ENCODE measurements around the gene ASTL.

ASTL gene

GRCh38 chr2:96138179-96139145 is at the start of gene ASTL:
TSS of gene ASTL (minus strand) at chr2:96138502. CDS start at chr2:96138436, 66 bp downstream.
- no peak within 1 kb of the TSS for H3K27ac ChIP-seq (ENCODE audit: extremely low read depth, low read depth, low read length)
- no peaks in the 10 kb centered on the region for H3K9me3 ChIP-seq (ENCODE audit: control insufficient read depth, insufficient read depth, low read depth, low read length)
- POLR2A ChIA-PET: interaction anchor here (1.0 to 2.2 kb wide), 3 partner anchors 21 to 126 kb away, joined by 3 to 8 read pairs (median 3); no protein-coding TSS in a partner anchor
- H3K4me3 ChIP-seq (ENCODE audit: low read depth, low read length): no peak within 1 kb of the TSS
- no peaks in the 10 kb centered on the region for H3K36me3 ChIP-seq (ENCODE audit: control insufficient read depth in 2 of 2, insufficient read depth in 1 of 2, low read length in 2 of 2)
- TF ChIP-seq SP3 (tag by site-specific recombination; IDR thresholded peaks at IDR 0.05) (no peak), ZNF184 (tag by site-specific recombination; IDR thresholded peaks at IDR 0.05) (no peak), ZFP3 (tag by site-specific recombination; IDR thresholded peaks at IDR 0.05; ENCODE audit: low read depth) (no peak), ZNF335 (tag by site-specific recombination; conservative IDR thresholded peaks at IDR 0.05) (no peak), KLF1 (tag by site-specific recombination; IDR thresholded peaks at IDR 0.05) (no peak), OVOL3 (tag by site-specific recombination; IDR thresholded peaks at IDR 0.05) (no peak), ZIC2 (tag by site-specific recombination; IDR thresholded peaks at IDR 0.05) (no peak), KLF7 (tag by site-specific recombination; IDR thresholded peaks at IDR 0.05; ENCODE audit: borderline replicate concordance) (no peak), KLF8 (tag by site-specific recombination; IDR thresholded peaks at IDR 0.05) (peak; percentile 44; the same call in 1 of the 2 replicates)
- TF ChIP-seq, protein P1, sequence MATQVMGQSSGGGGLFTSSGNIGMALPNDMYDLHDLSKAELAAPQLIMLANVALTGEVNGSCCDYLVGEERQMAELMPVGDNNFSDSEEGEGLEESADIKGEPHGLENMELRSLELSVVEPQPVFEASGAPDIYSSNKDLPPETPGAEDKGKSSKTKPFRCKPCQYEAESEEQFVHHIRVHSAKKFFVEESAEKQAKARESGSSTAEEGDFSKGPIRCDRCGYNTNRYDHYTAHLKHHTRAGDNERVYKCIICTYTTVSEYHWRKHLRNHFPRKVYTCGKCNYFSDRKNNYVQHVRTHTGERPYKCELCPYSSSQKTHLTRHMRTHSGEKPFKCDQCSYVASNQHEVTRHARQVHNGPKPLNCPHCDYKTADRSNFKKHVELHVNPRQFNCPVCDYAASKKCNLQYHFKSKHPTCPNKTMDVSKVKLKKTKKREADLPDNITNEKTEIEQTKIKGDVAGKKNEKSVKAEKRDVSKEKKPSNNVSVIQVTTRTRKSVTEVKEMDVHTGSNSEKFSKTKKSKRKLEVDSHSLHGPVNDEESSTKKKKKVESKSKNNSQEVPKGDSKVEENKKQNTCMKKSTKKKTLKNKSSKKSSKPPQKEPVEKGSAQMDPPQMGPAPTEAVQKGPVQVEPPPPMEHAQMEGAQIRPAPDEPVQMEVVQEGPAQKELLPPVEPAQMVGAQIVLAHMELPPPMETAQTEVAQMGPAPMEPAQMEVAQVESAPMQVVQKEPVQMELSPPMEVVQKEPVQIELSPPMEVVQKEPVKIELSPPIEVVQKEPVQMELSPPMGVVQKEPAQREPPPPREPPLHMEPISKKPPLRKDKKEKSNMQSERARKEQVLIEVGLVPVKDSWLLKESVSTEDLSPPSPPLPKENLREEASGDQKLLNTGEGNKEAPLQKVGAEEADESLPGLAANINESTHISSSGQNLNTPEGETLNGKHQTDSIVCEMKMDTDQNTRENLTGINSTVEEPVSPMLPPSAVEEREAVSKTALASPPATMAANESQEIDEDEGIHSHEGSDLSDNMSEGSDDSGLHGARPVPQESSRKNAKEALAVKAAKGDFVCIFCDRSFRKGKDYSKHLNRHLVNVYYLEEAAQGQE (tag by site-specific recombination; IDR thresholded peaks at IDR 0.05): no peak
- TF ChIP-seq, protein P2, sequence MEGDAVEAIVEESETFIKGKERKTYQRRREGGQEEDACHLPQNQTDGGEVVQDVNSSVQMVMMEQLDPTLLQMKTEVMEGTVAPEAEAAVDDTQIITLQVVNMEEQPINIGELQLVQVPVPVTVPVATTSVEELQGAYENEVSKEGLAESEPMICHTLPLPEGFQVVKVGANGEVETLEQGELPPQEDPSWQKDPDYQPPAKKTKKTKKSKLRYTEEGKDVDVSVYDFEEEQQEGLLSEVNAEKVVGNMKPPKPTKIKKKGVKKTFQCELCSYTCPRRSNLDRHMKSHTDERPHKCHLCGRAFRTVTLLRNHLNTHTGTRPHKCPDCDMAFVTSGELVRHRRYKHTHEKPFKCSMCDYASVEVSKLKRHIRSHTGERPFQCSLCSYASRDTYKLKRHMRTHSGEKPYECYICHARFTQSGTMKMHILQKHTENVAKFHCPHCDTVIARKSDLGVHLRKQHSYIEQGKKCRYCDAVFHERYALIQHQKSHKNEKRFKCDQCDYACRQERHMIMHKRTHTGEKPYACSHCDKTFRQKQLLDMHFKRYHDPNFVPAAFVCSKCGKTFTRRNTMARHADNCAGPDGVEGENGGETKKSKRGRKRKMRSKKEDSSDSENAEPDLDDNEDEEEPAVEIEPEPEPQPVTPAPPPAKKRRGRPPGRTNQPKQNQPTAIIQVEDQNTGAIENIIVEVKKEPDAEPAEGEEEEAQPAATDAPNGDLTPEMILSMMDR (tag by site-specific recombination; IDR thresholded peaks at IDR 0.05): 0 out of 2 replicates have a peak, but pooled peaks have one; percentile 17
- TF ChIP-seq, protein P3, sequence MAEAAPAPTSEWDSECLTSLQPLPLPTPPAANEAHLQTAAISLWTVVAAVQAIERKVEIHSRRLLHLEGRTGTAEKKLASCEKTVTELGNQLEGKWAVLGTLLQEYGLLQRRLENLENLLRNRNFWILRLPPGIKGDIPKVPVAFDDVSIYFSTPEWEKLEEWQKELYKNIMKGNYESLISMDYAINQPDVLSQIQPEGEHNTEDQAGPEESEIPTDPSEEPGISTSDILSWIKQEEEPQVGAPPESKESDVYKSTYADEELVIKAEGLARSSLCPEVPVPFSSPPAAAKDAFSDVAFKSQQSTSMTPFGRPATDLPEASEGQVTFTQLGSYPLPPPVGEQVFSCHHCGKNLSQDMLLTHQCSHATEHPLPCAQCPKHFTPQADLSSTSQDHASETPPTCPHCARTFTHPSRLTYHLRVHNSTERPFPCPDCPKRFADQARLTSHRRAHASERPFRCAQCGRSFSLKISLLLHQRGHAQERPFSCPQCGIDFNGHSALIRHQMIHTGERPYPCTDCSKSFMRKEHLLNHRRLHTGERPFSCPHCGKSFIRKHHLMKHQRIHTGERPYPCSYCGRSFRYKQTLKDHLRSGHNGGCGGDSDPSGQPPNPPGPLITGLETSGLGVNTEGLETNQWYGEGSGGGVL (tag by site-specific recombination; IDR thresholded peaks at IDR 0.05): no peak
- H3K4me1 ChIP-seq (ENCODE audit: control insufficient read depth, insufficient read depth, low read length): no peaks in the 10 kb centered on the region
- CTCF ChIA-PET: interaction anchor here (0.6 to 10.0 kb wide), 21 partner anchors 8 to 1094 kb away, joined by 3 to 142 read pairs (median 4); partner anchors contain the start of genes CIAO1 and TMEM127

GRCh38 chr2:96186562-96186961 is 48.3 kb upstream of the ASTL start:
- POLR2A ChIA-PET: no interaction called here
- no peak overlapping the region for H3K27ac ChIP-seq (ENCODE audit: extremely low read depth, low read depth, low read length)
- no peaks in the 10 kb centered on the region for H3K9me3 ChIP-seq (ENCODE audit: control insufficient read depth, insufficient read depth, low read depth, low read length)
- H3K4me3 ChIP-seq (ENCODE audit: low read depth, low read length): no peak overlapping the region
- peaks cover 60 to 71% of the 10 kb centered on the region in 2 experiments for H3K36me3 ChIP-seq (ENCODE audit: control insufficient read depth in 2 of 2, insufficient read depth in 1 of 2, low read length in 2 of 2)
- H3K4me1 ChIP-seq (ENCODE audit: control insufficient read depth, insufficient read depth, low read length): no peaks in the 10 kb centered on the region
- CTCF ChIA-PET: interaction anchor here (1.9 kb wide), 1 partner anchor 322 kb away, joined by 6 read pairs; no protein-coding TSS in a partner anchor
- TF ChIP-seq ZNF324 (tag by site-specific recombination; IDR thresholded peaks at IDR 0.05): no peak

All from HEK293 (cell line).